HepG2 (cell line): ENCODE results near the gene LXN. TPM values are rescaled to one million over a fixed set of nuclear protein-coding genes. Genes with fewer than 3 reads are reported as not detected.

ENCODE experiments used
- ATAC-seq: fragments of 200-7000 bp; cut with Tn5 transposase; 3 replicates; pipeline ENCODE4 v1.9.1; 2020; ENCODE audit warnings: mild to moderate bottlenecking, moderate library complexity
- BruUV-seq: library from RNA; stranded (reverse); fragments of 400-500 nt; replicated peaks from 2 replicates; lab custom pipeline; 2021; lab: Mats Ljungman, UMichigan
- CTCF ChIA-PET: fragments of 300-600 bp; formaldehyde crosslinking; extraction: SDS; loops from one replicate; lab custom pipeline; 2021; ENCODE audit warnings: low total read pairs, inconsistent platforms, low intra/inter-chr PET ratio; lab: Yijun Ruan, JAX
- POLR2A ChIA-PET: fragments of 350-600 bp; sonication (Branson Sonifier 250); formaldehyde crosslinking; loops from one replicate; lab custom pipeline; 2020; ENCODE audit warnings: antibody characterized with exemption, inconsistent platforms; lab: Yijun Ruan, JAX
- DNase-seq: peaks from one replicate; pipeline ENCODE4 v3.0.0-alpha.2; 2015; ENCODE audit warnings: low spot score
- FAIRE-seq: peaks from 3 replicates; lab custom pipeline; 2011; peaks lifted over from hg19 to GRCh38; lab: Jason Lieb, UNC
- H2AFZ ChIP-seq: one replicate; pipeline ENCODE4 v1.6.1; 2011; ENCODE audit warnings: low read length, inconsistent platforms
- H3K27ac ChIP-seq: fragments of 300-600 bp; 3 replicates; pipeline ENCODE4 v1.8.0; 2011; ENCODE audit warnings: mixed run types, mild to moderate bottlenecking, mixed read lengths, low read length, inconsistent platforms; ENCODE audit not compliant: insufficient read depth; ENCODE audit errors: extremely low read length
- H3K27me3 ChIP-seq, 2 experiments: fragments of 200-600 bp in 1 of 2; 2 replicates in 1 of 2; 3 replicates in 1 of 2; pipeline versions ENCODE4 v1.6.0 to v1.8.0; 2011; ENCODE audit warnings: low read length in 2 of 2, mild to moderate bottlenecking in 2 of 2, moderate library complexity in 2 of 2, inconsistent platforms in 1 of 2; ENCODE audit not compliant: insufficient read depth in 2 of 2, control insufficient read depth in 1 of 2
- H3K36me3 ChIP-seq, 2 experiments: fragments of 200-600 bp in 1 of 2; replicated peaks in 1 of 2; 2 replicates in 1 of 2; 3 replicates in 1 of 2; pipeline versions ENCODE4 v1.5.1 to v1.8.0; 2011; ENCODE audit warnings: low read length in 2 of 2, inconsistent platforms in 1 of 2; ENCODE audit not compliant: insufficient read depth in 2 of 2, control insufficient read depth in 1 of 2
- H3K4me1 ChIP-seq: 2 replicates; pipeline ENCODE4 v1.5.1; 2012; ENCODE audit warnings: low read length, inconsistent platforms; ENCODE audit not compliant: insufficient read depth
- H3K4me2 ChIP-seq: 2 replicates; pipeline ENCODE4 v1.6.0; 2011; ENCODE audit warnings: low read depth, low read length, inconsistent platforms
- H3K4me3 ChIP-seq, 3 experiments: fragments of 200-600 bp in 1 of 3; sonication (generic), shearing (Covaris generic) in 1 of 3; replicated peaks in 1 of 3; 2 replicates each; pipeline ENCODE4 v1.5.1; 2011 to 2016; ENCODE audit warnings: low read length in 3 of 3, inconsistent platforms in 2 of 3, low read depth in 2 of 3, mild to moderate bottlenecking in 2 of 3, control low read depth in 1 of 3, mixed read lengths in 1 of 3; ENCODE audit not compliant: insufficient read depth in 1 of 3
- H3K79me2 ChIP-seq: one replicate; pipeline ENCODE4 v1.6.1; 2011; ENCODE audit warnings: low read length, inconsistent platforms; ENCODE audit not compliant: insufficient read depth
- H3K9ac ChIP-seq: 2 replicates; pipeline ENCODE4 v1.6.0; 2011; ENCODE audit warnings: mild to moderate bottlenecking, low read depth, low read length, inconsistent platforms; ENCODE audit not compliant: insufficient read depth
- H3K9me3 ChIP-seq: 2 replicates; pipeline ENCODE4 v1.5.1; 2012; ENCODE audit warnings: mild to moderate bottlenecking, low read length
- H4K20me1 ChIP-seq: 2 replicates; pipeline ENCODE4 v1.6.0; 2011; ENCODE audit warnings: inconsistent platforms, mild to moderate bottlenecking, low read length, moderate library complexity; ENCODE audit not compliant: insufficient read depth
- CREBL2 ChIP-seq: sonication (generic); formaldehyde crosslinking; IDR thresholded peaks from 2 replicates; pipeline ENCODE4 v1.8.1; 2023; ENCODE audit warnings: missing genetic modification reagents, mild to moderate bottlenecking, borderline replicate concordance
- HBP1 ChIP-seq: IDR thresholded peaks from 2 replicates; pipeline ENCODE4 v1.6.1; 2016; ENCODE audit warnings: low read depth, control low read depth
- MTF1 ChIP-seq: sonication (generic); formaldehyde crosslinking; IDR thresholded peaks from 2 replicates; pipeline ENCODE4 v1.5.0; 2020; ENCODE audit warnings: missing genetic modification reagents
- NRL ChIP-seq: sonication (generic); formaldehyde crosslinking; IDR thresholded peaks from 2 replicates; pipeline ENCODE4 v1.5.0; 2020; ENCODE audit warnings: missing genetic modification reagents, mild to moderate bottlenecking, moderate library complexity, borderline replicate concordance
- PCBP1 ChIP-seq: fragments of 200-400 bp; formaldehyde crosslinking; IDR thresholded peaks from 2 replicates; pipeline ENCODE4 v1.6.1; 2017; ENCODE audit warnings: mild to moderate bottlenecking, low read depth, low read length, borderline replicate concordance
- SOX13 ChIP-seq, 3 experiments: fragments of 450-650 bp in 1 of 3; sonication (generic) in 1 of 3; formaldehyde crosslinking in 1 of 3; IDR thresholded peaks in 2 of 3; conservative IDR thresholded peaks in 1 of 3; 2 replicates each; pipeline versions ENCODE4 v1.5.0 to v1.6.1; 2016 to 2020; ENCODE audit warnings: antibody characterized with exemption in 1 of 3, mild to moderate bottlenecking in 1 of 3, missing compliant biosample characterization in 1 of 3, missing genetic modification reagents in 1 of 3, moderate library complexity in 1 of 3
- TEF ChIP-seq: sonication (generic); formaldehyde crosslinking; IDR thresholded peaks from 2 replicates; pipeline ENCODE4 v1.5.0; 2020; ENCODE audit warnings: missing genetic modification reagents
- ZMYM4 ChIP-seq: sonication (generic); formaldehyde crosslinking; IDR thresholded peaks from 2 replicates; pipeline ENCODE4 v1.8.1; 2023; ENCODE audit warnings: mild to moderate bottlenecking, missing genetic modification reagents
- ZNF318 ChIP-seq: sonication (generic); formaldehyde crosslinking; IDR thresholded peaks from 2 replicates; pipeline ENCODE4 v1.4.0; 2020; ENCODE audit warnings: mild to moderate bottlenecking, missing genetic modification reagents
- ZNF557 ChIP-seq: sonication (generic); formaldehyde crosslinking; IDR thresholded peaks from 2 replicates; pipeline ENCODE4 v1.4.0; 2020; ENCODE audit warnings: missing genetic modification reagents
- ZNF75D ChIP-seq: sonication (generic); formaldehyde crosslinking; IDR thresholded peaks from 2 replicates; pipeline ENCODE4 v1.8.1; 2023; ENCODE audit warnings: missing genetic modification reagents, mild to moderate bottlenecking, borderline replicate concordance
- ZNF816 ChIP-seq: sonication (generic); formaldehyde crosslinking; IDR thresholded peaks from 2 replicates; pipeline ENCODE4 v1.8.0; 2022; ENCODE audit warnings: missing genetic modification reagents, mild to moderate bottlenecking, borderline replicate concordance
- WGBS: methylation state at CpG from one replicate; pipeline ENCODE4 v1.1.6; 2017; ENCODE audit warnings: low lambda C conversion rate; 5-methylcytosine and 5-hydroxymethylcytosine counted together
- in situ Hi-C: cut with HindIII; loops from 2 replicates; pipeline ENCODE4 v1.10.0; 2017; ENCODE audit warnings: low pct_unique_long_range_greater_than_20kb; ENCODE audit not compliant: extremely low pct_ligation_motif_present
- intact Hi-C: fragments of 100-400 bp; cut with micrococcal nuclease; formaldehyde crosslinking; loops from one replicate; pipeline ENCODE4 v1.10.0; 2022; ENCODE audit not compliant: unreplicated experiment
- polyA plus RNA-seq, 8 experiments: library from polyadenylated mRNA; depleted of rRNA in 3 of 8; stranded (reverse) in 7 of 8; unstranded in 1 of 8; fragments of >200 nt; fragmentation: Illumina TruSeq in 4 of 8; extraction: Trizol in 4 of 8; gene quantifications; 2 replicates each; pipeline versions ENCODE4 v1.2.1 to v1.2.3, GENCODE V29; 2011 to 2016; ENCODE audit warnings: low read depth in 4 of 8, missing spikeins in 1 of 8, mixed read lengths in 1 of 8; ENCODE audit not compliant: insufficient read depth in 1 of 8
- total RNA-seq, 5 experiments: library from RNA; depleted of rRNA; stranded (reverse); fragments of >200 nt; fragmentation: Illumina TruSeq; extraction: Trizol; gene quantifications; 2 replicates each; pipeline ENCODE4 v1.2.3, GENCODE V29; 2016; ENCODE audit warnings: low read depth in 1 of 5

The LXN gene
- total and polyA plus RNA-seq, 2 of the 13 experiments (the other 11 are each of a cell fraction or from before 2014, with no cell fraction given), result not detected

DNA sequence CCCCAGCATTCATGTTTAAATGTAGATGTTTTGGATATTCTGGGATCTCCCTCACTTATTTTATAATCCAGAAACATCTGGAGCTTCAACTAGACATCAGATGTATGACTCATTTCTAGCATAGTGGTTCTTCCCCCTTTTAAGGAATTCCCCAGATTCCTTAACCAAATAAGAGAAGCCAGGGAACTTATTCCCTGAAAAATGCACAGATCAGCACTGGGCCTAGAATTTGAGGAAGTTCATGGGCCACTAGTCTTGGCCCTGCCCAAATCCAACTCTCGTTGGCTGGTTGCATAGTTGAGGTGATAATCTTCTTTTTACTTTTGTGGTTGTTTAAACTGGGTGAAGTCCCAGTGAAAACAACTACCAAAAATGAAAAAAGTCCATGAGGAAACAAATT lies 39.4 kb upstream of the LXN start:
- Histone ChIP-seq H3K27ac (no peak overlapping the region), H3K4me3 (no peak overlapping the region), H3K36me3 (peaks cover 0 to 3% of the 10 kb centered on the region in 2 experiments; a peak in 2 of 5 replicates), H2AFZ (no peak overlapping the region), H3K4me1 (no peaks in the 10 kb centered on the region), H3K9me3 (no peaks in the 10 kb centered on the region), H4K20me1 (no peaks in the 10 kb centered on the region), H3K4me2 (no peak overlapping the region), H3K27me3 (no peaks in the 10 kb centered on the region), H3K79me2 (no peaks in the 10 kb centered on the region), H3K9ac (no peak overlapping the region)
- in situ Hi-C loops (no loop called here), intact Hi-C loops (no loop called here)
- DNase-seq, result no peak
- ATAC-seq, result no peak
- no peak for FAIRE-seq
- no TSS peak for BruUV-seq
- ChIA-PET CTCF (no interaction called here), POLR2A (no interaction called here)
- WGBS, result 94% methylated on average over 1 of the region's 1 CpG
- TF ChIP-seq ZNF75D, result no peak
- no peak for TF ChIP-seq NRL (CRISPR knock-in tag)
- TF ChIP-seq MTF1, result no peak
- no peak for TF ChIP-seq CREBL2 (CRISPR knock-in tag)
- TF ChIP-seq ZNF816 (CRISPR knock-in tag), result no peak
- TF ChIP-seq PCBP1, result no peak
- TF ChIP-seq TEF (CRISPR knock-in tag), result no peak
- no peak for TF ChIP-seq HBP1
- no peak for TF ChIP-seq ZMYM4 (CRISPR knock-in tag)
- no peak for TF ChIP-seq ZNF557 (CRISPR knock-in tag)
- TF ChIP-seq ZNF318 (CRISPR knock-in tag), result no peak
- no peak for TF ChIP-seq SOX13 (IDR thresholded peaks at IDR 0.05)
- no peak for TF ChIP-seq SOX13 (CRISPR knock-in tag; conservative IDR thresholded peaks at IDR 0.05 in 1 of 2, IDR thresholded peaks at IDR 0.05 in 1 of 2)
